ENCODE data around the gene C2orf72. TPM values are rescaled to one million over a fixed set of nuclear protein-coding genes. Genes with fewer than 3 reads are reported as not detected.
A peak's percentile ranks its signal among the peaks of the same experiment; 100 is the strongest.

The C2orf72 gene
- total and polyA plus RNA-seq, 2 of the 13 experiments (the other 11 are each of a cell fraction or from before 2014, with no cell fraction given) = 147 to 203 TPM

GRCh38 chr2:231047274-231047922, 10.1 kb downstream of the C2orf72 start (continued):
- TF ChIP-seq ZNF460 (CRISPR knock-in tag; IDR thresholded peaks at IDR 0.05; ENCODE audit: borderline replicate concordance) = no peak
- no peak for TF ChIP-seq ZNF703 (CRISPR knock-in tag; IDR thresholded peaks at IDR 0.05; ENCODE audit: borderline replicate concordance)
- TF ChIP-seq AKNA (CRISPR knock-in tag; IDR thresholded peaks at IDR 0.05; ENCODE audit: borderline replicate concordance) = no peak
- TF ChIP-seq ZC3H13 (CRISPR knock-in tag; IDR thresholded peaks at IDR 0.05) = peak; percentile 84; the same call in 1 of the 2 replicates
- TF ChIP-seq ZNF629 (CRISPR knock-in tag; conservative IDR thresholded peaks at IDR 0.05) = peak; percentile 12; the same call in 1 of the 2 replicates
- TF ChIP-seq HES4 (CRISPR knock-in tag; IDR thresholded peaks at IDR 0.05; ENCODE audit: borderline replicate concordance) = no peak
- TF ChIP-seq HNF4G (IDR thresholded peaks at IDR 0.05; ENCODE audit: borderline replicate concordance, low read depth, low read length) = no peak; the same call in 1 of the 2 replicates
- TF ChIP-seq HNF4G (CRISPR knock-in tag; IDR thresholded peaks at IDR 0.05; ENCODE audit: borderline replicate concordance, low read depth) = 0 out of 2 replicates have a peak, but pooled peaks have one; percentile 60
- TF ChIP-seq HOXA5 (CRISPR knock-in tag; IDR thresholded peaks at IDR 0.05) = peak; percentile 59
- no peak for TF ChIP-seq TFE3 (CRISPR knock-in tag; IDR thresholded peaks at IDR 0.05)
- no peak for TF ChIP-seq HHEX (CRISPR knock-in tag; IDR thresholded peaks at IDR 0.05)
- TF ChIP-seq SIX1 (CRISPR knock-in tag; IDR thresholded peaks at IDR 0.05; ENCODE audit: borderline replicate concordance) = 0 out of 2 replicates have a peak, but pooled peaks have one; percentile 14
- no peak for TF ChIP-seq ZNF292 (CRISPR knock-in tag; IDR thresholded peaks at IDR 0.05; ENCODE audit: borderline replicate concordance, low read depth)
- no peak for TF ChIP-seq RCOR2 (CRISPR knock-in tag; IDR thresholded peaks at IDR 0.05)
- TF ChIP-seq IRF9 (CRISPR knock-in tag; IDR thresholded peaks at IDR 0.05; ENCODE audit: borderline replicate concordance) = no peak
- TF ChIP-seq TFAP4 (IDR thresholded peaks at IDR 0.05; ENCODE audit: borderline replicate concordance, low read depth) = no peak
- TF ChIP-seq ZFP62 (CRISPR knock-in tag; IDR thresholded peaks at IDR 0.05) = no peak
- no peak for TF ChIP-seq THYN1 (CRISPR knock-in tag; IDR thresholded peaks at IDR 0.05; ENCODE audit: borderline replicate concordance, low read depth)
- TF ChIP-seq ZNF674 (CRISPR knock-in tag; IDR thresholded peaks at IDR 0.05; ENCODE audit: low read depth) = no peak
- TF ChIP-seq ZNF180 (CRISPR knock-in tag; IDR thresholded peaks at IDR 0.05; ENCODE audit: borderline replicate concordance, low read depth) = no peak
- TF ChIP-seq ZFP37 (CRISPR knock-in tag; IDR thresholded peaks at IDR 0.05; ENCODE audit: borderline replicate concordance) = no peak
- no peak for TF ChIP-seq ZNF101 (CRISPR knock-in tag; IDR thresholded peaks at IDR 0.05; ENCODE audit: borderline replicate concordance, low read depth)

Measured in HepG2 (cell line).